HG03378 (cell line): ENCODE measurements around the gene PI4KB.
A peak's percentile ranks its signal among the peaks of the same experiment; 100 is the strongest.

ENCODE experiments used
- ATAC-seq: cut with Tn5 transposase; IDR thresholded peaks from one replicate; pipeline ENCODE4 v1.9.1; 2021; ENCODE audit warnings: mild to moderate bottlenecking, moderate library complexity; ENCODE audit not compliant: unreplicated experiment

The PI4KB gene

DNA sequence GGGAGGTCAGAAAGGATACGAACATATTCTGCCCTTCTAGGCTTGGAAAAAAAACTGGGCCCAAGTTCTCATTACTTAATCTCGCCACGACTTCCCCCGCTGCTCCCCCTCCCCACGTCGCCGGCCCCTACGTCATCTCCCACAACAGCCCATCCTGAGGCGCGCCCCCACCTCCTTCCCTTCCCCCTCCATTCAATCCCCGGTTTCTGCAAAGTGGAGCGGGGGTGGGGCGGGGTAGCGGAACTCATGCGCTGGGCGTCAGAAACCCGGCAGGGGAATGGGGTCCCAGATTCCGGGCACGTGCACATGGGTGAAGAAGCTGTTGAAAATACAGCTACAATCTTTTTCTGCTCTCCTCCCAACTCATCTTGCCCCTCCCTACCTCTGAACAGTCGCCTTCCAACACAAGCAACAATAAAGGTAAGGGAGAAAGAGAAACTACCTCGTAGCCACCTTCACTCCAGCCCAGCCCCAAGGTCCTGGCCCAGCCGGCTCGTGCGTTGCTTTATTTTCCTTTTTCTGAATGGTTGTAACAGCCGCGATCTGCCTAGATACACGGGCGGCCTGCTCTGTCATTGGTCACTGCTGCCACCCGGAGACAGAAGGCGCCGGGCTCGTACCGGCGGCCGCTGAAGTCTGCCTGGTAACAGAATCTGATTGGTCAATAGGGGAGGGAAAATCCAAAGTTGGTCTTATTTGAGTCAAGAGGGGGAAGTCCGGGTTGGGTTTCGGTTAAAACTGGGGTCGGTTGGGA, 19.7 kb upstream of the PI4KB start, which contains the start of gene RFX5:
Gene RFX5 (minus strand): TSS at position 484 of the 754 bp plus-strand sequence. CDS start 932 bp downstream, outside the sequence.
- ATAC-seq: peak; percentile 91

DNA sequence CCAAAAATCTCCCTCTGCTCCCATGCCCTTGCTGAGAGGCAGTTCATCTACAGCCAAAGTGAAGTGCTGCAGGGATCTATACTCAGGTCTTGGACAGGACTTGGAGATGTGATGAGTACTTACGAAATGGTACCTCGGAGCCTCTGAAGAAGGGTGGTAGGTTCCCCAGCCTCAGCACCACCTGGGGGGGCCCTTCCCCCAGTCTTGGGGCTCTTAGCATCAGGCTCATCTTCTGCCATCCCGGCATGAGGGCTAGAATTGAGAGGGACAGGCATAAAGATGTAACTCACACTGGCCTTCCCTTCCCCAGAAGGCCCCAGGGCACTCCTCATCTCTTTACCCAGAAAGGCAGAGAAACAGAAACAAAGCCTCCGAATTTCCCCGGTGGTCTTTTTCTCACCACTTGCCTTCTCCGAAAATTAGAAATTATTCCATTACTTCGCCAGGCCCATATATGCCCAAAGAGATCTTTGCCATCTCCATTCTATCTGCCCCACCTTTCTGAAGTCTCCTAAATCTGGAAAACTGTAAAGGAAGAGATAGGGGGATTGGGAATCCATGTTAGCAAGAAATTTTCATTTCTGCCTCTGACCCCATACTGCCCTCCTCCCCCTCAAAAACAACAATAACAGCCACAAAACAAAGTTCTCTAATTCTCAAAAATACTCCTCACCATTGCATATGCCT, 19.0 kb upstream of the PI4KB start:
- no peak for ATAC-seq

DNA sequence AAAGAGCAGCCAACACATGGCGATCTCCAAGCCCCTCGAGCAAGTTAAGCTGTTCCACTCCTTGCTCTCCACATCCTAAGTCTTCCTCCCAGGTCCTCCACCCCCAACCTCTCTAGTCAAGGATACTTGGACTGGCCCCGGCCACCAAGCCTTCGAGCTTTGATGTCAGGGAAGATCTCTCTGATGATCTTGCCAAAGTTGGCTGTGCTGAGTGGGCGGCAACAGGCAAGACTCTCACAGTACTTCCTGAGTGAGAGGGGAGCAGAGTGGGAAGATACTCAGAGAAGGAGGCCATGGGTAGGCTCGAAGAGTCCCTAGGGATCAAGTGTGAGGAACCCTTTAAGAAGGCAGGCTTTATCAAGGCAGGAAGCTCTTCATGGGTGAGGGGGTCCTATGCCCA, 17.1 kb upstream of the PI4KB start:
- ATAC-seq: no peak

DNA sequence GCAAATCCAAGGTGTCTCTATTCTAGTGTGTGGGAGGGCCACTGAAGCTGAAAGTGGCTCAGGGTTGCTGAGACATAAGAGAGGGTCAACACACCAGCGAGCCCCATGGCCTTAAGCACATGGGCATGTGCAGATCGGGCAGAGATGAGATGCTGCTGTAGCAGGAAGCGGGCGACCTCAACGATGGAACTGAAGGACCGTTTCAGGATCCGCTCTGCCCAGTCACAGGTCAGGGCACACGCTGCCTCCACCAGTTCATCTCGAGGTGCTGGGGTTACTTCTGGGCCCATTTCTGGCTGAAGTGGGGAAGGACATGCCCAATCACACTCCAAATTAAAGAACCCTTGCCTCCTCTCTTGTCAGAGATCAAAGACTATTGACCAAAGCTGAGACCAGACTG, 16.4 kb upstream of the PI4KB start:
- no peak for ATAC-seq

DNA sequence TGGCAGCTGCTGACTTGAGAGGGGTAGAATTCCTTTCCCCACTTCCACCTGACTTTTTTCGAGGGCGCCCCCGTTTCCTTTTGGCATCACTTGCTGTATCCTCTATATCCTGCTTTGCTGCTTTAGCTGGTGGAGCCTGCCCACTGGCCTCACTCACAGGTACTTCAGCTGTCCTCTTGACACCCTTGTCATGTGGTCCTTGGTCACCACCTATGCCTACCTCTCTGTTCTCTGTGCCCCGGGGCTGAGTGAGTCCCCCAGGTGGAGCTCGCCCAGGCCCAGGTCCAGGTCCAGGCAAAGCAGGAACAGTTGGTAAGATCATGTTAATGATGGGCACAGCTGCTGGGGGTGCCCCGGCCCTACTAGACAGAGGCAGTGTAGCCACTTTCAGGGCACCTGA, 15.4 kb upstream of the PI4KB start:
- no peak for ATAC-seq

DNA sequence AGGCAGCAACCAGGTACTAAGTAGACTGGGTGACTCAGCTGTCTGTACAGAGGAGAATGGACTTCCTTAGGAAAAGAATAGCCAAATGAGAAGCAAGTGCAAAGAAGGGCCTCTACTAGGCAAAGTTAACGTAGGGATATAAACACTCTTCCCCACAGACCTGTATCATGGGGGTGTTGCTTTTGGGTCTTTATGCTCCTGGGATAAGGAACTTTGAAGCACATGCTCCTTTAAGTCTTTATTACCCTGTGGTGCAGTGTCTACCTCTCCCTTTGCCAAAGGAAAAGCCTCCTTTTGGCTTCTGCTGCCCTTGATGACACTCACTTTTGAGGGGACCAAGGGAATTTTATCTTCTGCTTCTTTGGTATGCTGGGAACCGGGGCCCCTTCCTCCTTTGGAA, 14.8 kb upstream of the PI4KB start:
- no peak for ATAC-seq

DNA sequence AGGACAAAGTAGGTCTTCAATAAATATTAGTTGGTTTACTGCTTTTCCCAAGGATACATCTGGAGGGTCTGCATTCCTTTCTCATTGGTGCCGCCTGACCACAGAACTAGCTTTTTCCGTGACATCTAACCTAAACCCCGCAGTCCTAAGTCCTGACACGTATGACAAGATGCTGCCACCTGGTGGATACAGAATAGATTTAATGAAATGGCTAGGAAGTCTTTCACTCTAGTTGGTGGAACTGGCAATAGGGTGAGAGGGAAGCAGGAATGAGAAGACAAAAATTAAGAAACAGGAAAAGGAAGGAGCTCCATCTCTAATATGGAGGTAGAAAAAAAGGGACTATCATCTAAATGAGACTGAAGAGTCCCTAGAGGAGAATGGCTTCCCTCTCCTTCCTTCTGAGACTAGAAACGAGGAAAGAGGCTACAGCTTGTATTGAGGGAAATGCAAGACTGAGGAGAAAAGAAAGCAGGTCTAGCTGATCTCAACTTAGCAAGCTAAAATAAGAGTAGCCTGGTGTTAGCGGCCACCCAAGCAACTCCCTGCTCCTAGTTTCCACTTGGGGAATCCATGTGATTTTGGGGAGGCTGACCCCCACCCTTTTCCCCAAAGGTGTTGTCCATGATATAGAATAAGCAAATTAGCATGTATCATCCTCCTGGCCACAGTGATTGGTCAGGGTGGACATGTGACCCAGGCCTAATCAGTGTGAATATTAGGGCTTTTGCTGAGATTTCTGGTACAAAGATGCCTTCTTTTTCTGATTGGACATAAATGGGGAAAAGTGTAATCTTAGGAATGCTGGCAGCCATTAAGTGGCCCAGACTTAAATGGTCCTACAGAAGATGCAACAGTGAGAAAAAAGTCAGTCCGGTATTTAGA, 13.9 kb upstream of the PI4KB start:
- ATAC-seq: no peak

DNA sequence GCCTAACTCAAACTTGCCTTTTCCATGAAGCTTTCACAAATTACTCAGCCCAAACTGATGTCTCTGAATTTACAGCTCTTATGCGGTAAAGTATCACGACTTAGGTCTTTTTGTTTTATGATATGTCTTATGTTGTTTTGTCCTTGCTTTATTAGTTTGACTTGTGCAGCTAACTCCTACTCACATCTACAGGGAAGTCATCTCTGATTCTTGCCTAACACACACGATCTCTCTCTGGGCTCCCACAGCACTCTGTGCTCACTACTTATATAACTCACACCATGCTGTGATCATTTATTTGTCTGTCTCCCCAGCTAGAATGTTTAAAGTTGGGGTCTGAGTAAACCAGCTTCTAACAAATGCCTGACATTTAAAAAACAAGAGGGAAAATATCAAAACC, 9.3 kb upstream of the PI4KB start:
- no peak for ATAC-seq

DNA sequence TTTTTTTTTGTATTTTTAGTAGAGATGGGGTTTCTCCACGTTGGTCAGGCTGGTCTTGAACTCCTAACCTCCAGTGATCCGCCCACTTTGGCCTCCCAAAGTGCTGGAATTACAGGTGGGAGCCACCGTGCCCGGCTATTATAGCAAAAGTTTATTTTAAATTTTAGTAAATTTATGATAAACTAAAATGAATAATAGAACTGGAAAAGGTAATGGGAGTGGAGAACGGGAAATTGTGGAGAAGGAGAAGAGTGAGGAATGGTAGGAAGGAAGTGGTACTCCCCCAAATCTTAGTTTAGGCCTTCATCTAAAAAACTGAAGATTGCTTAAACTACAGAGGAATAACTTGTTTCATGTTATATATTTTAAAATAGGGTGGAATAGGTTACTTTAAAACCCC, 7.6 kb upstream of the PI4KB start:
- ATAC-seq: no peak

DNA sequence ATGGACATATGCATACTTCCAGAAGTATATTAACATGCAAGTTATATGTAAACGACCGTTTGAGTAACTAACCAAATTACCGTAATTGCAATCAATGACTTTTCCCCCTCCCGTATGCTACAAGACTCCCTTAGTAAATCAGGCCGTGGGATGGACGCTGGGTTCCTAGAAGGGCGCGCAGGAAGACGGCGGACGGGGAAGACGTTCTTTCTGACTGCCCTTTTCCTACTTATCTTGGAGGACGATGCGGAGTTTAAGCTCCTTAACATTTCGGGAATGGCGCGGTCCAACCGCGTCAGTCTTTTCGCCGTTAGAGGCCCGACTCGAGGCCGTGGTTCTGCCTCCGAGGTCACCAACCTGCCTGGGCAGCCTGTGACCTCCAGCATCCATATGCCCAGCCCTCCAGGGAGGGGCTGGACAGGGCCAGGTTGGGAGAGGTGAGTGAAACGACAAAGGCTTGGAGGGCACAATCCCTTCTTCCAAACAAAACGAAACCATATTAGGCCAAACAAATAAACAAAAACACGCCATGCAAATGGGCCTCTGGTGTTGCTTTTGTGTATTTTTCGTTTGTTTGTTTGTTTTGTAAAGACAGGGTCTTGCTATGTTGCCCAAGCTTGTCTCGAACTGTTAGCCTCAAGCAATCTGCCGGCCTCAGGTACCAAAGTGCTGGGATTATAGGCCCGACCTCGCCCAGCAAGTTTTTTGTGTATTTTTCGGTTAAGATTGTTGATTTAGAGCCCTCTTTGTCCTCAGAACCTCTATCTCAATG, 873 bp upstream of the PI4KB start:
- peak; percentile 22 for ATAC-seq

DNA sequence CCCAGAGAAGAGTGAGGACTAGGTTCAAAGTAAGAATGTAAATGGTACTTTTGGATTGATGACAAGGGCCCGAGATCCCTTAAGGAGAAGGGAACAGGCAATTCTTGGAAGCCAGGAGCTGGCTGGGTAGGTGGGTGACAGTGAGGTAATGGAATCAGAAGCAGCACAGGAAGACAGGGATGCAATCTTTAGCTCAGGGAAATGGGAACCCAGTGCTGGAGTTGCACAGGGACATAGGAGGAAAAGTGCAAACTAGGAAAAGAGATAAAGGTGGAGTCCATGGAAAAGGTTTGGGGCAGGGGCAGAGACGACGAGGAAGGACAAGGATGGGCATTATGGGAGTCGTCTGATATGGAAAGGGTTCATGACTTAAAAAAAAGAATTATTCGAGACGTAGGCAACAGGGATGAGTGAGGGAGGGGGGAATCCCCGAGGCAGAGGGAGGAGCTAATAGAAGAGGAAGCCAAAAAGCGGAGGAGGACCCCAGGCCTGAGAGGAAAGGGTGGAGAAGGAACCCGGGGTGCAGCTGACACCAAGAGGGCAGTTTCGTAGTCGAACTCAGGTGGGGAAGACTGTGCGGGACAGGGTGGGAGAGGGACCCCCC, 495 bp downstream of the PI4KB start:
- peak; percentile 31 for ATAC-seq

DNA sequence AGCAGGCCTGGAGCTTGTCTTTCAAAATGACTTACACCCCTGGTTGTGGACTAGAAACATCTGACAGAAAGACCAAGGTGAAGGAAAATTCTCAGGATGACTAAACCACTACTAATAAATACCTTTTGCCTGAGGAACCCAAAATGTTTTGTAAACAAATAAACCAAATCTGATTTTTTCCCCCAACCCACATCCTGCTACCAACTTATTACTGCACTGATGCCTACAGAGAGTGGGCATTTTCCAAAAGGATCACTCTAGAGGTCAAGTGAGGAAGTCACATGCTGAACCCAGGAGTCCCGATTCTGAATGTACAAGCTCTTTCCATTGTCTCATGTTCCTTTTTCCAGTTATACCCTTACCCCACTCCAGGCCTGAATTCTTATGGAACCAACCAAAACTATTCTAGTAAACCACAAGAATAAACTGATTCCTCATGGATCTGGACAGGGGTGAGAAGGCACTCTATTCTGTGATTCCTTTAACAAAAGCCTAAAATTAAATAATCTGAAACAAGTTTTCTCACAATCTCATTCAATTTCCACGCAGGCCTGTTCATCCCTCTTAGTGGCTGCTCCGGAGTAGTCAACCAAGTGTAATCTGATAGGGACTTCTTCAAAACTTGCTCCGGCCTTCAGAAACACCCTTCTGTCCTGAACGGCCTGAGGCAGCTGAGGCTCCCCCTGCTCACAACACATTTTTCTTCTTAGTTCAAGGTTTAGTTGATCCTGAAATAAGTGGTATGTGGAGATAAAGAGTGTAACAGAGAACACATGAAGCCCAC, 1.4 kb downstream of the PI4KB start:
- ATAC-seq: no peak

DNA sequence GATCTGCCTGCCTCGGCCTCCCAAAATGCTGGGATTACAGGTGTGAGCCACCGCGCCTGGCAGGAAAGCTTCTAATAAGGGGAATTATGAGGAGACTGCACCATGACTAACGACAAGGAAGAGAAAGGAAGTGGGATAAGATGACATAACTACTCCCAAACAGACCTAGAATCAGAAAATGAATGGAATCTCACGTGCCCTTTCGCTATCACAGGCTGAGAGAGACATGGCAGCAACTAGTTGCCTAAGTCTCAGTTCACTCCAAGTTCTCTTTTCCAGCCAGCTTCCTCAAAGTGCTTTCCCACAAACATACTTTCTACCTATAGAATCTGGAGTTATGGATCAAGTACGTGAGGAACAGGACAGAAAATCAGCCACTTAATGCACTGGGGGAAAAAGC, 2.0 kb downstream of the PI4KB start:
- ATAC-seq: no peak

DNA sequence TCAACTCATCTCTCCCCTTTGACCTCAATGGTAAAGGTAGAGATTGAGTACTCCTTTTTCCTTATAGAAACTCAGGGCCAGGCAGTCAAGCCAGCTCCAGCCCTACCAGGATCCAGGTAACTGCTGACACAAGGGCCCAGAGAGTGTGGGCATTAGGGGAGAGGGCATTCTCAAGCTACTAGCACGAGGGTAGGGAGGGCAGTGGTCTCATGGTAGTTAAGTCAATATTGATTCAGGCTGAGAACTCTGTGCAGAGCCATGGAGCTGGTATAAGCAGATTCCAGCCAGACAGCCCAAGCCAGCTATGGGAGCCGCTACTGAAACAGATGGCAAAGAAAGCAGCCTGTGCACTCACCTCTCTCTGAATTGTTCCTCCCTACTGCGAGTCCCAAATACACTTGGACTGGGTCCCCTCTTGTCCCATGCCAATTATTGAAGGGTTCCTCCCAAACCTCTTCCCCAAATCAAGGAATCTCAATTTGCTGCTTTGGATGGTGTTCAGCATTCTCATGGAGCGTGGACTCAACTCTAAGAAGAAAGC, 2.8 kb downstream of the PI4KB start:
- no peak for ATAC-seq

DNA sequence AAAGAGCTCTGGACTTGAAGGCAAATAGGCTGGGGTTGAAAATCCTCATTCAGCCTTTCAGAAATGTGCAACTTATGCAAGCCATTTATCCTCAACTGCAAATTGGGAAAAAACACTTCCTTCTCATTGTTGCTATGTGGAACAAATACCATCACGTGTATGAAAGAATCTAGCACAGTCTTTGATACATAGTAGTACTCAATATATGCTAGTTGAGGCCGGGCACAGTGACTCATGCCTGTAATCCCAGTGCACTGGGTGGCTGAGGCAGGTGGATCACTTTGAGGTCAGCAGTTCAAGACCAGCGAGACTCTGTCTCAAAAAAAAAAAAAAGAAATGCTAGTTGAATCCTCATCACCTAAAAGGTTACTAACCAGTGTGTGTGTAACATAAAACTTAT, 8.2 kb downstream of the PI4KB start:
- ATAC-seq: no peak

DNA sequence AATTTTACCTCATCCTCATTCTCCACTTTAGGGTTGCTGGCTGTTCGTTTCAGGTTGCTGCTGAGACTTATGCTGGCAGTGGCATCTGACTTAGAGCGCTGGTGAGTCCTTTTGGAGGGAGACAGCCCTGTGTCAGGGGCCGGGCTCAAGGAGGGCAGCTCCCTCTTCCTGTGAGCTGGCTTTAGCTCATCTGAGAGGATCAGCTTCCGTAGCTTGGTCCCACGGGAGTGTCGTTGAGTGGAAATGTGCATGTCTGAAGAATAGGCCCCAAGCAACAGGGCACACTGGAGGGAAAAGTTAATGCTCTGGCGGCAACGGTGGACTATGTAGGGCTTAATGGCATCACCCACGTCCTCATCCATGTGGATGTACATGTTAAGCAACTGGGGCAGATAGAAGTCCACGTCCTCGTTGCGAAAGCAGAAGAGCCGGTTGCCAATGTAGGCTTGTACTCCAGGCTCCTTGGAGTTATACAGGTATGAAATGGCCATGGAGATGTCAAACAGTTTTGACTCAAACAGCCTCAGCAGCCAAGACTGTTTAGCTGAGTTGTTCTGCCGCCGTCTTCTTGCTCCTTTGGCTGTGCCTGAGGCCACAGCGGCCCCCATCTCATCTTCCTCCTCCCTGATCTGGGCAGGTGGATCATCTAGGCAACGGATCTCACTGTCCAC, 11.5 kb downstream of the PI4KB start:
- no peak for ATAC-seq

DNA sequence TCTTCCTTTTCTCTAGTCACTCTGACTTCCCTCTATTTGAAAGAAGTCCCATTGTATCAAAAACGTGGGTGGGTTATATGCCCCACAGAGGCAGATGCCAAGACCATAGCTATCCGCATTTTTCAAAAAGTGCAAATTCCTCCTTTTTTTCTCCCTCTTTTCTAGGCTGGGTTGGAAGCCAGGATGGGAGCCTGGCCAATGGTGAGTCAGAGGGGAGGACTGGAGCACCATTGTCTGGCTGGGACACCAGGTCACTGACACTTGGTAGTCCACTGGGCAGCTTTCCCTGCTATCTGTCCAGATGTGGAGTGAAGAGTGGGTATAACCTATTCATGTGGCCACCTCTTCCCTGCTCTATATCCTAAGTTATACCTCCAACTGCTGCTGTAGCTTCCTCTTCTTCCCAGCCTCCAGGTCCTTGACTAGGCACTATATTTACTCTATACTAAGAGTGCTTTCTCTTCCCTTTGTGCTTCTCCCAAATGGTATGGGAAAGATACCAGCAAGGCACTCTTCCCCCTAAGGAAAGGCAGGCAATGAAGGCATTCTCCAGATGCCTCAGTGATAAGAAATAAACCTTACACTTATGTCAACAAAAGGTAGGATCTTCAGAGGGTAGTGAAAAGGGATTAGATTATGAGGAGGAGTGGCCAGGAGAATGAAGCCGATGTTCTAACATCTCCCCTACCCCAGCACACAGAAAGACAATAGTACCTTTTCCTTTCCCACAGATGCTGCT, 12.9 kb downstream of the PI4KB start:
- ATAC-seq: no peak

DNA sequence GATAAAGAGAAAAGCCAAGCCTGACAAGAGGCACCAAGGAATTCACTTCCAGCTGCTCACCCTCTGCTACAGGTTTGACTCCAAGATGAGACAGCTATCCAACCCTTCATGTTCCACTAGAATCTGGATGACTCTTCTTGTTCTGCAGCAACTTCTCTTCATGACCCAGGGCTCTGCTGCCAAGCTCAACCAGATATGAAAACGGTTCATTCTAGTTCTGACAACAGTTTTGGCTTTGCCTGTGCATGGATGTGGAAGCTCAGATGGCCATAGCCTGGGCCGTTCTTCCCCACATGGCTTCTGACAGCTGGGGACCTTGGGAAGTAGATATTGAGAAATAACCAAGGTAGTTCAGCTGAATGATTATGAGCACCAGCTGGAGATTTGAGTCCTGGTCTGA, 13.7 kb downstream of the PI4KB start:
- no peak for ATAC-seq
